MM.1S (cell line): ENCODE data around the gene GUCY1B1.

ENCODE experiments used
- DNase-seq: peaks from one replicate; pipeline ENCODE4 v3.0.0-alpha.2; 2015
- H2AFZ ChIP-seq: fragments of 300-600 bp; sonication (generic); 2 replicates; pipeline ENCODE4 v1.6.0; 2016; ENCODE audit warnings: antibody characterized with exemption, low read length
- H3F3A ChIP-seq: fragments of 300-600 bp; sonication (generic); 2 replicates; pipeline ENCODE4 v1.6.1; 2016; ENCODE audit warnings: mild to moderate bottlenecking, antibody characterized with exemption, low read length, moderate library complexity, mixed read lengths; ENCODE audit not compliant: insufficient read depth
- H3K27ac ChIP-seq: fragments of 300-600 bp; sonication (generic); 2 replicates; pipeline ENCODE4 v1.5.1; 2016; ENCODE audit warnings: mild to moderate bottlenecking, low read length
- H3K27me3 ChIP-seq: fragments of 300-600 bp; sonication (generic); replicated peaks from 2 replicates; pipeline ENCODE4 v1.6.0; 2016; ENCODE audit warnings: low read length; ENCODE audit not compliant: insufficient read depth
- H3K36me3 ChIP-seq: fragments of 300-600 bp; sonication (generic); replicated peaks from 2 replicates; pipeline ENCODE4 v1.6.1; 2016; ENCODE audit warnings: mild to moderate bottlenecking, low read length, mixed read lengths; ENCODE audit not compliant: insufficient read depth
- H3K4me1 ChIP-seq: fragments of 300-600 bp; sonication (generic); 2 replicates; pipeline ENCODE4 v1.6.1; 2016; ENCODE audit warnings: low read length, mixed read lengths
- H3K4me2 ChIP-seq: fragments of 300-600 bp; sonication (generic); 2 replicates; pipeline ENCODE4 v1.6.0; 2016; ENCODE audit warnings: low read depth, low read length
- H3K4me3 ChIP-seq: fragments of 300-600 bp; sonication (generic); 2 replicates; pipeline ENCODE4 v1.5.1; 2016; ENCODE audit warnings: low read length, mixed read lengths
- H3K79me2 ChIP-seq: fragments of 300-600 bp; sonication (generic); 2 replicates; pipeline ENCODE4 v1.6.1; 2016; ENCODE audit warnings: mixed run types, low read length, mixed read lengths
- H3K9ac ChIP-seq: fragments of 300-600 bp; sonication (generic); 2 replicates; pipeline ENCODE4 v1.6.1; 2016; ENCODE audit warnings: low read length, mixed read lengths
- H3K9me2 ChIP-seq: fragments of 300-600 bp; sonication (generic); replicated peaks from 2 replicates; pipeline ENCODE4 v1.6.1; 2016; ENCODE audit warnings: mild to moderate bottlenecking, low read length, mixed read lengths; ENCODE audit not compliant: insufficient read depth
- H3K9me3 ChIP-seq: fragments of 300-600 bp; sonication (generic); replicated peaks from 2 replicates; pipeline ENCODE4 v1.6.1; 2016; ENCODE audit warnings: mild to moderate bottlenecking, low read length, mixed read lengths; ENCODE audit not compliant: insufficient read depth
- H4K20me1 ChIP-seq: fragments of 300-600 bp; sonication (generic); 2 replicates; pipeline ENCODE4 v1.6.1; 2016; ENCODE audit warnings: mild to moderate bottlenecking, low read length, moderate library complexity, mixed read lengths; ENCODE audit not compliant: insufficient read depth
- CTCF ChIP-seq: fragments of 300-600 bp; sonication (generic); IDR thresholded peaks from 2 replicates; pipeline ENCODE4 v1.5.1; 2016; ENCODE audit warnings: antibody characterized with exemption, low read length, mixed read lengths
- EZH2 ChIP-seq: fragments of 300-600 bp; sonication (generic); optimal IDR thresholded peaks from 2 replicates; pipeline ENCODE3; 2017; ENCODE audit warnings: low read depth, mild to moderate bottlenecking, antibody characterized with exemption, low read length, mixed read lengths
- EZH2phosphoT487 ChIP-seq: fragments of 300-600 bp; sonication (generic); IDR thresholded peaks from 2 replicates; pipeline ENCODE4 v1.6.1; 2018; ENCODE audit warnings: antibody characterized with exemption, low read length

The GUCY1B1 gene

GRCh38 chr4:155769090-155769489 lies 10.3 kb downstream of the GUCY1B1 start:
- H3K4me3 ChIP-seq = no peak overlapping the region
- no peaks in the 10 kb centered on the region for H4K20me1 ChIP-seq
- H3K79me2 ChIP-seq = no peaks in the 10 kb centered on the region
- H3K4me1 ChIP-seq = no peaks in the 10 kb centered on the region
- no peaks in the 10 kb centered on the region for H3K36me3 ChIP-seq
- no peak overlapping the region for H3K4me2 ChIP-seq
- H3K27me3 ChIP-seq = no peaks in the 10 kb centered on the region
- H3K9me3 ChIP-seq = no peaks in the 10 kb centered on the region
- H3K9ac ChIP-seq = no peak overlapping the region
- DNase-seq = no peak
- H2AFZ ChIP-seq = no peak overlapping the region
- TF ChIP-seq EZH2phosphoT487 (no peak), EZH2 (no peak), CTCF (no peak)
- H3F3A ChIP-seq = no peaks in the 10 kb centered on the region
- H3K9me2 ChIP-seq = no peaks in the 10 kb centered on the region
- H3K27ac ChIP-seq = no peak overlapping the region

GRCh38 chr4:155772459-155773195 lies 13.8 kb downstream of the GUCY1B1 start:
- TF ChIP-seq CTCF = no peak
- TF ChIP-seq EZH2 = no peak
- no peak for TF ChIP-seq EZH2phosphoT487
- Histone ChIP-seq H3K36me3 (no peaks in the 10 kb centered on the region), H3K4me1 (no peaks in the 10 kb centered on the region)

GRCh38 chr4:155773196-155773800 lies 14.5 kb downstream of the GUCY1B1 start:
- Histone ChIP-seq H3K4me1 (no peaks in the 10 kb centered on the region), H3K9me2 (no peaks in the 10 kb centered on the region), H3K9me3 (no peaks in the 10 kb centered on the region), H3K27ac (no peak overlapping the region), H3K9ac (no peak overlapping the region), H3K36me3 (no peaks in the 10 kb centered on the region), H3K4me2 (no peak overlapping the region), H4K20me1 (no peaks in the 10 kb centered on the region), H3K27me3 (no peaks in the 10 kb centered on the region), H3F3A (no peaks in the 10 kb centered on the region), H3K4me3 (no peak overlapping the region), H3K79me2 (no peaks in the 10 kb centered on the region), H2AFZ (no peak overlapping the region)
- no peak for DNase-seq
- no peak for TF ChIP-seq EZH2
- TF ChIP-seq EZH2phosphoT487 = no peak
- TF ChIP-seq CTCF = no peak

More at GRCh38 chr4:155772459-155773195, 13.8 kb downstream of the GUCY1B1 start:
- no peak overlapping the region for H3K9ac ChIP-seq
- no peak overlapping the region for H3K4me2 ChIP-seq
- H2AFZ ChIP-seq = no peak overlapping the region
- H3K27me3 ChIP-seq = no peaks in the 10 kb centered on the region
- no peaks in the 10 kb centered on the region for H4K20me1 ChIP-seq
- no peak overlapping the region for H3K4me3 ChIP-seq
- H3K27ac ChIP-seq = no peak overlapping the region
- no peaks in the 10 kb centered on the region for H3K9me2 ChIP-seq
- DNase-seq = no peak
- no peaks in the 10 kb centered on the region for H3F3A ChIP-seq
- H3K9me3 ChIP-seq = no peaks in the 10 kb centered on the region
- H3K79me2 ChIP-seq = no peaks in the 10 kb centered on the region
